ENCODE data around the gene MGARP. TPM values are rescaled to one million over a fixed set of nuclear protein-coding genes. Genes with fewer than 3 reads are reported as not detected.
"Not testable (repeated sequence)": the region's sequence is repeated elsewhere in the genome, so short reads cannot be mapped to it uniquely, and the experiment has no call there.

Gene MGARP
- total RNA-seq, 2 experiments from 2014 or later, result not detected

- POLR2A ChIA-PET, result interaction anchor here (1.4 to 2.1 kb wide), 3 partner anchors 14 to 233 kb away, joined by 4 to 21 read pairs (median 7); partner anchors contain the start of genes NAA15 and NDUFC1
Observed at GRCh38 chr4:139315221-139315675, 35.2 kb upstream of the MGARP start.

GRCh38 chr4:139314047-139314800 is 34.2 kb upstream of the MGARP start:
- Mint-ChIP-seq H3K27me3 (no peaks in the 10 kb centered on the region), H3K4me3 (peak overlapping the region; percentile 69), H3K4me1 (ENCODE audit: low read depth) (peaks cover 77% of the 10 kb centered on the region), H3K27ac (peak overlapping the region; percentile 92), H3K9me3 (no peaks in the 10 kb centered on the region), H3K36me3 (ENCODE audit: low read depth) (peaks cover 14% of the 10 kb centered on the region)
- peak overlapping the region in 1 of 2 donors; percentile 10 for H3K27ac ChIP-seq (ENCODE audit: low read depth in 1 of 2, low read length in 2 of 2)
- DNase-seq, result peak in 5 of 14 experiments; percentile 15 to 58 (median 45)
- H3K9me3 ChIP-seq (ENCODE audit: control insufficient read depth in 1 of 2, insufficient read depth in 1 of 2, low read length in 2 of 2), result no peaks in the 10 kb centered on the region
- intact Hi-C loops (cut with DNase I, micrococcal nuclease), result loop anchor here in 1 of 2 experiments (1.0 kb wide), 1 partner anchor 11 kb away; no protein-coding TSS in a partner anchor
- POLR2A ChIA-PET, result interaction anchor here (1.4 to 2.1 kb wide), 3 partner anchors 13 to 232 kb away, joined by 4 to 21 read pairs (median 7); partner anchors contain the start of genes NAA15 and NDUFC1
- H3K4me3 ChIP-seq (ENCODE audit: low read length), result no peak overlapping the region
- ATAC-seq (ENCODE audit: poor library complexity), result peak; percentile 96
- H3K27me3 ChIP-seq (ENCODE audit: control insufficient read depth in 1 of 2, insufficient read depth in 2 of 2, low read length in 2 of 2), result no peaks in the 10 kb centered on the region
- H3K4me1 ChIP-seq (ENCODE audit: insufficient read depth, low read length), result peaks cover 47% of the 10 kb centered on the region
- no peaks in the 10 kb centered on the region for H3K36me3 ChIP-seq (ENCODE audit: insufficient read depth, low read length)
- TF ChIP-seq CTCF (IDR thresholded peaks at IDR 0.05), result no peak
- CTCF ChIA-PET, result interaction anchor here (1.2 to 3.7 kb wide), 2 partner anchors 12 to 139 kb away, joined by 3 to 14 read pairs; partner anchors contain the start of genes NAA15 and NDUFC1

More at GRCh38 chr4:139315221-139315675, 35.2 kb upstream of the MGARP start:
- H3K9me3 ChIP-seq (ENCODE audit: control insufficient read depth in 1 of 2, insufficient read depth in 1 of 2, low read length in 2 of 2), result no peaks in the 10 kb centered on the region
- intact Hi-C loops (cut with DNase I, micrococcal nuclease), result no loop called here
- no peak for TF ChIP-seq CTCF (IDR thresholded peaks at IDR 0.05)
- ATAC-seq (ENCODE audit: poor library complexity), result no peak
- CTCF ChIA-PET, result interaction anchor here (1.2 to 3.7 kb wide), 2 partner anchors 13 to 138 kb away, joined by 3 to 14 read pairs; partner anchors contain the start of genes NAA15 and NDUFC1
- Mint-ChIP-seq H3K4me1 (ENCODE audit: low read depth) (peaks cover 81% of the 10 kb centered on the region), H3K36me3 (ENCODE audit: low read depth) (peaks cover 22% of the 10 kb centered on the region), H3K27ac (peak overlapping the region; percentile 60), H3K27me3 (no peaks in the 10 kb centered on the region), H3K9me3 (no peaks in the 10 kb centered on the region), H3K4me3 (peak overlapping the region; percentile 47)
- no peaks in the 10 kb centered on the region for H3K27me3 ChIP-seq (ENCODE audit: control insufficient read depth in 1 of 2, insufficient read depth in 2 of 2, low read length in 2 of 2)
- DNase-seq, result no peak
- peak overlapping the region in 1 of 2 donors; percentile 59 for H3K27ac ChIP-seq (ENCODE audit: low read depth in 1 of 2, low read length in 2 of 2)
- no peak overlapping the region for H3K4me3 ChIP-seq (ENCODE audit: low read length)
- H3K4me1 ChIP-seq (ENCODE audit: insufficient read depth, low read length), result peaks cover 52% of the 10 kb centered on the region
- no peaks in the 10 kb centered on the region for H3K36me3 ChIP-seq (ENCODE audit: insufficient read depth, low read length)

- Mint-ChIP-seq H3K27ac (peak overlapping the region; percentile 92), H3K36me3 (ENCODE audit: low read depth) (peaks cover 14% of the 10 kb centered on the region), H3K4me1 (ENCODE audit: low read depth) (peaks cover 77% of the 10 kb centered on the region), H3K4me3 (peak overlapping the region; percentile 69)
- ATAC-seq (ENCODE audit: poor library complexity); H3K9me3 ChIP-seq (ENCODE audit: control insufficient read depth in 1 of 2, insufficient read depth in 1 of 2, low read length in 2 of 2); H3K9me3 Mint-ChIP-seq; intact Hi-C loops (cut with DNase I, micrococcal nuclease); H3K27ac ChIP-seq (ENCODE audit: low read depth in 1 of 2, low read length in 2 of 2); H3K36me3 ChIP-seq (ENCODE audit: insufficient read depth, low read length); H3K4me3 ChIP-seq (ENCODE audit: low read length); DNase-seq; H3K27me3 ChIP-seq (ENCODE audit: control insufficient read depth in 1 of 2, insufficient read depth in 2 of 2, low read length in 2 of 2); H3K27me3 Mint-ChIP-seq: not testable (repeated sequence)
- H3K4me1 ChIP-seq (ENCODE audit: insufficient read depth, low read length), result peaks cover 47% of the 10 kb centered on the region
- ChIA-PET CTCF (interaction anchor here (3.7 kb wide), 1 partner anchor 12 kb away, joined by 14 read pairs; the partner anchor contains the start of genes NAA15 and NDUFC1), POLR2A (interaction anchor here (1.9 kb wide), 1 partner anchor 136 kb away, joined by 8 read pairs; the partner anchor contains the start of gene ELF2)
Observed at GRCh38 chr4:139313414-139313813, 33.4 kb upstream of the MGARP start.
